ENCODE measurements around the gene DENND10.
"Not testable (repeated sequence)": the region's sequence is repeated elsewhere in the genome, so short reads cannot be mapped to it uniquely, and the experiment has no call there.

DENND10 gene

DNA sequence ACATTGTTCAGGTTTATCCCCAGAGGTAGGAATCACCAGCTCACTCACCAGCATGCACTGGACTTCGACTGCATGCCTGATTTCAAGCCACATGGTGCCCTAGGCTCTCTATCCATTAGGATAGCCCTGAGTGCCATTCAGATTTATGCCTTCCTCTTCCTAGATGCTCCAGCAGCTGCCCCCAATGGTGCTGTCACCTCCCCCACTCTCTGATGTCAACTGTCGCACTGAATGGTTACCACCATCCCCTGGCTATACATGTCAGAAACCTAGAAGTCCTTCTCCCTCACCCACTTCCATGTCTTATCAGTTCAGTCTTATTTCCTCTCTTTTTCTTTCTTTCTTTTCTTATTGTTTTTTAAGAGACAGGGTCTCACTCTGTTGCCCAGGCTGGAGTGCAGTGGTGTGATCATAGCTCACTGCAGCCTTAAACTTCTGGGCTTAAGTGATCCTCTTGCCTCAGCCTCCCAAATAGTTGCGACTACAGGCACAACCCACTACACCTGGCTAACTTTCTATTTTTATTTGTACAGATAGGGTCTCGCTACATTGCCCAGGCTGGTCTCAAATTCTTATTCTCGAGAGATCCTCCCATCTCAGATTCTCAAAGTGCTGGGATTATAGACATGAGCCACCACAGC is 58.7 kb downstream of the DENND10 start:
- H3K27me3 Mint-ChIP-seq, result no peaks in the 10 kb centered on the region
- no peaks in the 10 kb centered on the region for H3K9me3 Mint-ChIP-seq
- DNase-seq (no peak), ATAC-seq (no peak)
- H3K4me3 Mint-ChIP-seq, result no peak overlapping the region
- peak overlapping the region; percentile 57 for H3K27ac Mint-ChIP-seq
- peaks cover 47% of the 10 kb centered on the region for H3K36me3 Mint-ChIP-seq (ENCODE audit: low read depth)
- H3K4me1 Mint-ChIP-seq, result peaks cover 40% of the 10 kb centered on the region

- H3K4me3 Mint-ChIP-seq, result peak within 1 kb of the TSS; percentile 85
- H3K36me3 Mint-ChIP-seq (ENCODE audit: low read depth), result peaks cover 58% of the 10 kb centered on the region
- H3K27me3 Mint-ChIP-seq, result no peaks in the 10 kb centered on the region
- ATAC-seq, result peak; percentile 93
- no peaks in the 10 kb centered on the region for H3K9me3 Mint-ChIP-seq
- peak; percentile 83 for DNase-seq
- peaks cover 40% of the 10 kb centered on the region for H3K4me1 Mint-ChIP-seq
- H3K27ac Mint-ChIP-seq, result peak within 1 kb of the TSS; percentile 72
Measured at GRCh38 chr10:119165171-119166117, 61.5 kb downstream of the DENND10 start, which contains the start of gene SFXN4. SFXN4 (minus strand) TSS chr10:119165714; CDS start chr10:119165647, 67 bp downstream.

DNA sequence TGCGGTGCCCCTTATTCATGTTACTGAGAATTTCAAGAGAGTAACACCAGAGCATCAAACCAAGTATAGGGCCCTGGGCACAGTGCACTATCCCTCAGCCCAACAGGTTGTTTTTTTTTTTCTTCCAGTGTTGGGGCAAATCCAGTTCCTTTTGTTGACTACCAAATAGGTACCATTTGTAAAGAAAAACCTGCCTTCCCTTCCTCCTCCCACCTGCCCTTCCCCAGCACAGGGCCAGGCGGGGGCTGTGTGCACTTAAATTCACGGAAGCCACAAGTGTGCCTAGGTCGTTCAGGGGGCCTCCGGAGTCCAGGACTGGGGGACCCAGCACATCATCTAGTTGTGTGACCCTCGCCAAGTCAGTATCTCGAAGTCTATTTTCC is 62.2 kb downstream of the DENND10 start:
- peak overlapping the region; percentile 85 for H3K4me3 Mint-ChIP-seq
- H3K4me1 Mint-ChIP-seq, result peaks cover 40% of the 10 kb centered on the region
- H3K36me3 Mint-ChIP-seq (ENCODE audit: low read depth), result peaks cover 52% of the 10 kb centered on the region
- DNase-seq, result no peak
- H3K9me3 Mint-ChIP-seq, result no peaks in the 10 kb centered on the region
- ATAC-seq, result peak; percentile 13
- H3K27ac Mint-ChIP-seq, result peak overlapping the region; percentile 72
- H3K27me3 Mint-ChIP-seq, result no peaks in the 10 kb centered on the region

- H3K9me3 Mint-ChIP-seq, result no peaks in the 10 kb centered on the region
- DNase-seq (no peak), ATAC-seq (no peak)
- peaks cover 40% of the 10 kb centered on the region for H3K4me1 Mint-ChIP-seq
- H3K4me3 Mint-ChIP-seq, result peak overlapping the region; percentile 85
- no peaks in the 10 kb centered on the region for H3K27me3 Mint-ChIP-seq
- H3K36me3 Mint-ChIP-seq (ENCODE audit: low read depth), result peaks cover 53% of the 10 kb centered on the region
- peak overlapping the region; percentile 72 for H3K27ac Mint-ChIP-seq
Measured at GRCh38 chr10:119166564-119166963, 62.7 kb downstream of the DENND10 start.

- peak overlapping the region; percentile 5 for H3K4me3 Mint-ChIP-seq
- DNase-seq (no peak), ATAC-seq (no peak)
- H3K36me3 Mint-ChIP-seq (ENCODE audit: low read depth), result peaks cover 52% of the 10 kb centered on the region
- no peaks in the 10 kb centered on the region for H3K9me3 Mint-ChIP-seq
- no peaks in the 10 kb centered on the region for H3K27me3 Mint-ChIP-seq
- H3K27ac Mint-ChIP-seq, result peak overlapping the region; percentile 72
- H3K4me1 Mint-ChIP-seq, result peaks cover 38% of the 10 kb centered on the region
Measured at GRCh38 chr10:119167041-119167440, 63.1 kb downstream of the DENND10 start.

GRCh38 chr10:119174109-119174508 is 70.2 kb downstream of the DENND10 start:
- H3K9me3 Mint-ChIP-seq, result no peaks in the 10 kb centered on the region
- peaks cover 54% of the 10 kb centered on the region for H3K36me3 Mint-ChIP-seq (ENCODE audit: low read depth)
- ATAC-seq (no peak), DNase-seq (no peak)
- H3K4me3 Mint-ChIP-seq, result no peak overlapping the region
- H3K27ac Mint-ChIP-seq, result no peak overlapping the region
- peaks cover 36% of the 10 kb centered on the region for H3K4me1 Mint-ChIP-seq
- H3K27me3 Mint-ChIP-seq, result no peaks in the 10 kb centered on the region

- Mint-ChIP-seq H3K36me3 (ENCODE audit: low read depth) (peaks cover 43% of the 10 kb centered on the region), H3K27ac (peak overlapping the region; percentile 69), H3K9me3 (no peaks in the 10 kb centered on the region), H3K4me3 (peak overlapping the region; percentile 99), H3K27me3 (no peaks in the 10 kb centered on the region), H3K4me1 (peaks cover 43% of the 10 kb centered on the region)
- no peak for ATAC-seq
- DNase-seq, result no peak
Measured at GRCh38 chr10:119176166-119176565, 72.3 kb downstream of the DENND10 start.

DNA sequence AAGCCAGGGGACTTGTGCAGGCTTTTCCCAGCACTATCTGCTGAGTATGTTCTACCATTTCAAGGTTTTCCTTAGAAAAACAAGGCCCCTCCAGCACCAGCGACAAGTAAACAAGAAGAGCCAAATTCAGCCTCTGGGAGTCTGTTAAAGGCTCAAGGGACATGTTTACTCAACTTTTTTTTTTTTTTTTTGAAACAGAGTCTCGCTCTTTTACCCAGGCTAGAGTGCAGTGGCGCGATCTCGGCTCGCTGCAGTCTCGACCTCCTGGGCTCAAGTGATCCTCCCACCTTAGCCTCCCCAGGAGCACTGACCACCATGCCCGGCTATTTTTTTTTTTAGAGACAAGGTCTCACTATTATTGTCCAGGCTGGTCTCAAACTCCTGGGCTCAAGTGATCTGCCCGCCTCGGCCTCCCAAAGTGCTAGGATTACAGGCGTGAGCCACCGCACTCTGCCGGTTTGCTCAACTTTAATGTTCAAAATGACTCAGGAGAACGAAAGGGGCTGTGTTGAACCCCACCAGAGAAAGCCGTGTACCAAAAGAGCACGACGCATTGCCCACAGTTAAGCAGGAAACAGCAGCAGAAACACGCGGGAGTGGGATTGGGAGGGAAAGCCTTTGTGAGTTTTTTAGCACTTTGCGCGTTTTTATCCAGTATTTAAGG is 73.9 kb downstream of the DENND10 start:
- no peaks in the 10 kb centered on the region for H3K9me3 Mint-ChIP-seq
- H3K4me3 Mint-ChIP-seq, result peak overlapping the region; percentile 99
- peaks cover 43% of the 10 kb centered on the region for H3K4me1 Mint-ChIP-seq
- DNase-seq (peak; percentile 41), ATAC-seq (peak; percentile 50)
- peaks cover 29% of the 10 kb centered on the region for H3K36me3 Mint-ChIP-seq (ENCODE audit: low read depth)
- no peaks in the 10 kb centered on the region for H3K27me3 Mint-ChIP-seq
- H3K27ac Mint-ChIP-seq, result peak overlapping the region; percentile 100

DNA sequence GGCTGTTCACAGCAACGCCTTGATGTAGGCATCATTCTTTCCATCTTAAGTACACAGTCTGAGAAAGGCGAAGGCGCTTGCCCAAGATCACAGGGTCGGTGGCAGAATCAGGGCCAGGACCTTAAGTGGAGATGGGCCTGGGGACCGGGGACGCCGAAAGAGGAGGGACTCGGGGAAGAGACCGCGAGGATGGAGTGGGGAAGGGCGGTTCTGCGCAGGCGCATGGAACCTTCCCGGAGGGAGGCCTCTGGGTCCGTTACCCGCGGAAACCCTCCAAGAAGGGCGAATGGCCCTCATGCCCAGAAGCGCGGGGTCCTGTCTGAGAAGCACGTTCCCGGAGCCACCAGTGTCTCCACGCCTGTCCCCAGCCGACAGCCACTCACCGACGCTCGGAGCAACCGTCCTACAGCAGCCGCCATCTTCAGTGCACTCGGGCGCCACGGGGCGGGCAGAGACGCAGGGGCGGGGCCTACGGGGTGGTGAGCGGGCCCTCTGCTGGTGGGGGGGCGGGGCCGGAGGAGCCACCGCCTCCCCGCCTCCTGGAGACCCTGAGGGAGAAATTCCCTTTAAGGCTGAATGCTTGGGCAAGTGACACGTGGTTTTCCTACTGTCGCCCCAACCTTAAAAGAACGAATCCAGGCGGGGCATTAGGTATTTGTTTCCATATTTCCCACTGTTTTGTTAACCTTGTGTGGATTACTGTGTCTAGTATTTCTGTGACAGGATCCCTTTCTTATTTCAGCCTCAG is 74.6 kb downstream of the DENND10 start, which contains the start of gene PRDX3:
Gene PRDX3 (minus strand): TSS at position 441 of the 748 bp plus-strand sequence. CDS start 22 bp downstream, at position 419.
- peaks cover 44% of the 10 kb centered on the region for H3K4me1 Mint-ChIP-seq
- peak; percentile 97 for DNase-seq
- H3K4me3 Mint-ChIP-seq, result peak within 1 kb of the TSS; percentile 99
- H3K36me3 Mint-ChIP-seq (ENCODE audit: low read depth), result peaks cover 25% of the 10 kb centered on the region
- peak within 1 kb of the TSS; percentile 100 for H3K27ac Mint-ChIP-seq
- H3K9me3 Mint-ChIP-seq, result no peaks in the 10 kb centered on the region
- H3K27me3 Mint-ChIP-seq, result no peaks in the 10 kb centered on the region
- peak; percentile 91 for ATAC-seq

DNA sequence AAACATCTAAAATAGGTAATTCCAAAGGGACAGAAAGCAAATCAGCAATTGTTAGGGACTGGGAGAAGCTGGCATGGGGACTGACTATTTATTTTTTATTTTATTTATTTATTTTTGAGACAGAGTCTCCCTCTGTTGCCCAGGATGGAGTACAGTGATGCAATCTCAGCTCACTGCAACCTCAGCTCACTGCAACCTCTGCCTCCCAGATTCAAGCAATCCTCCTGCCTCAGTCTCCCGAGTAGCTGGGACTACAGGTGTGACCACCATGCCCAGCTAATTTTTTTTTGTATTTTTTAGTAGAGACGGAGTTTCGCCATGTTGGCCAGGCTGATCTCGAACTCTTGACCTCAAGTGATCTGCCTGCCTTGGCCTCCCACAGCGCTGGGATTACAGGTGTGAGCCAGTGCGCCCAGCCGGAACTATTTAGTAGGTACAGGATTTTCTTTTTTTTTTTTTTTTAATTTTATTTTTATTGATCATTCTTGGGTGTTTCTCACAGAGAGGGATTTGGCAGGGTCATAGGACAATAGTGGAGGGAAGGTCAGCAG is 77.0 kb downstream of the DENND10 start:
- ATAC-seq, H3K9me3 Mint-ChIP-seq, H3K27ac Mint-ChIP-seq, DNase-seq, H3K4me3 Mint-ChIP-seq, H3K27me3 Mint-ChIP-seq: not testable (repeated sequence)
- H3K36me3 Mint-ChIP-seq (ENCODE audit: low read depth), result peaks cover 17% of the 10 kb centered on the region
- H3K4me1 Mint-ChIP-seq, result peaks cover 44% of the 10 kb centered on the region

GRCh38 chr10:119183664-119184412 is 79.9 kb downstream of the DENND10 start:
- H3K4me3 Mint-ChIP-seq, result no peak overlapping the region
- no peak overlapping the region for H3K27ac Mint-ChIP-seq
- peaks cover 4% of the 10 kb centered on the region for H3K27me3 Mint-ChIP-seq
- no peaks in the 10 kb centered on the region for H3K36me3 Mint-ChIP-seq (ENCODE audit: low read depth)
- ATAC-seq, result peak; percentile 57
- peaks cover 19% of the 10 kb centered on the region for H3K4me1 Mint-ChIP-seq
- DNase-seq, result no peak
- no peaks in the 10 kb centered on the region for H3K9me3 Mint-ChIP-seq
